Measurements from ENCODE around the gene DCAF11.

GRCh38 chr14:24113379-24113800 lies 1.2 kb upstream of the DCAF11 start:
- TF ChIP-seq POLR2A (IDR thresholded peaks at IDR 0.05; ENCODE audit: low read length) (no peak), GATA1 (IDR thresholded peaks at IDR 0.05; ENCODE audit: low read depth, low read length) (no peak)

All from erythroblast (primary cell).